HG03064 (cell line): ENCODE results near the gene ABCC1.
"Not testable (repeated sequence)": the region's sequence is repeated elsewhere in the genome, so short reads cannot be mapped to it uniquely, and the experiment has no call there.

Source experiments
- ATAC-seq: cut with Tn5 transposase; IDR thresholded peaks from one replicate; pipeline ENCODE4 v1.9.1; 2021; ENCODE audit warnings: low read depth; ENCODE audit not compliant: unreplicated experiment

The ABCC1 gene

DNA sequence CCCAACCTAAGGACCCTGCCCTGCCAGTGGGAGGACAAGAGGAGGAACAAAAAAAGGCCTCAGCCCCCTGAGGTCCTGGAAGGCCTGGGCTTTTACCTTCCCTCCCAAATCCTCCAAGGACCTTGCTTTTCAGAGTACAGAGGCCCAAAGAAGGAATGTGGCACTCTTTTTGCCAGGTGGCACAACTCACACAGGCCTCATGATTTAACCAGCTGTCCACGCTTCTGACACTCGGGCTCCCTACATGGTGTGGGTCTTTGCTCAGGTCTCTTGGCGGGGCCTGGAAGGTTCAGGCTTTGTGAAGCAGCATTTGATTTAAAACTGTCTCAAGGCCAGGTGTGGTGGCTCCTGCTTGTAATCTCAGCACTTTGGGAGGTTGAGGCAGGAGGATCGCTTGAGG, 153.3 kb downstream of the ABCC1 start:
- no peak for ATAC-seq

DNA sequence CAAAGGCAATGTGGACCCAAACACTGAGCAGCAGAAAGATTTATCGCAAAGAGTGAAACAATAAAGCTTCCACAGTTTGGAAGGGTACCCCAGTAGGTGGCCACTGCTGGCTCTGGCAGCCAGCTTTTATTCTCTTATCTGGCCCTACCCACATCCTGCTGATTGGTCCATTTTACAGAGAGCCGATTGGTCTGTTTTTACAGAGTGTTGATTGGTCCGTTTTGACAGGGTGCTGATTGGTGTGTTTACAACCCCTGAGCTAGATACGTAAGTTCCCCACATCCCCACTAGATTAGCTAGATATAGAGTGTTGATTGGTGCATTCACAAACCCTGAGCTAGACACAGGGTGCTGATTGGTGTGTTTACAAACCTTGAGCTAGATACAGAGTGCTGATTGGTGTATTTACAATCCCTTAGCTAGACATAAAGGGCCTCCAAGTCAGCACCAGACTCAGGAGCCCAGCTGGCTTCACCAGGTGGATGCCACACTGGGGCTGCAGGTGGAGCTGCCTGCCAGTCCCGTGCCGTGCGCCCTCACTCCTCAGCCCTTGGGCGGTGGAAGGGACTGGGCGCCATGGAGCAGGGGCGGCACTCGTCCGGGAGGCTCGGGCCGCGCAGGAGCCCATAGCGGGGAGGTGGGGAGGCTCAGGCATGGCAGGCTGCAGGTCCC, 154.9 kb downstream of the ABCC1 start:
- ATAC-seq = not testable (repeated sequence)

DNA sequence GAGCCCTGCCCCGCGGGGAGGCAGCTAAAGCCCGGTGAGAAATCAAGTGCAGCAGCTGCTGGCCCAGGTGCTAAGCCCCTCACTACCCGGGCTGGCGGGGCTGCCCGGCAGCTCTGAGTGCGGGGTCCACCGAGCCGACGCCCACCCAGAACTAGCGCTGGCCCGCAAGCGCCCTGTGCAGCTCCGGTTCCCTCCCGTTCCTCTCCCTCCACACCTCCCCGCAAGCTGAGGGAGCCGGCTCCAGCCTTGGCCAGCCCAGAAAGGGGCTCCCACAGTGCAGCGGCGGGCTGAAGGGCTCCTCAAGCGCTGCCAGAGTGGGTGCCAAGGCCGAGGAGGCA, 155.4 kb downstream of the ABCC1 start:
- ATAC-seq = not testable (repeated sequence)

DNA sequence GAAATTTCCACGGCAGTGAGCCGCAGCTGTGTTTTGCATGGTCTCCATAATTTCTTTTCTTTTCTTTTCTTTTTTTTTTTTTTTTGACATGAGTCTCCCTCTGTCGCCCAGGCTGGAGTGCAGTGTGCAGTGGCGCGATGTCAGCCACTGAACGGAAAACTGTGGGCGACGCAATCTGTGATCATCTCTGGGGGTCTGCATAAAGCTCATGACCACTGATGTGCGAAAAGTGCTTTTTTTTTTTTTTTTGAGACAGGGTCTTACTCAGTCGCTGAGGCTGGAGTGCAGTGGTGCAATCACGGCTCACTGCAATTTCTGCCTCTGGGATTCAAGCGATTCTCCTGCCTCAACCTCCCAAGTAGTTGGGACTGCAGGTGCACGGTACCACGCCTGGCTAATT, 156.2 kb downstream of the ABCC1 start:
- no peak for ATAC-seq

DNA sequence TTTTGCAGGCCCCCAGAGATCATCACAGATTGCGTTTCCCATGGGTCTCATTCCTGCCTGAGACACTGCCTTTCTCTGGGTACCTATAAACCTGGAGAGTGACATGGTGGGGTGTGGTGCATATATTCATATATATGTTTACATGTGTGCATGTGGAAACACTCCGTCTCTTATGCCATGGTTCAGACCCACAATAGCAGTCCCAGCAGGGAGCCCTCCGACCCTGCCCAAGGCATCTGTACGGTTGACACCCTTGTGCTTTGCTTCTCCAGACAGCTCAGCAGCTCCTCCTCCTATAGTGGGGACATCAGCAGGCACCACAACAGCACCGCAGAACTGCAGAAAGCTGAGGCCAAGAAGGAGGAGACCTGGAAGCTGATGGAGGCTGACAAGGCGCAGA, 157.1 kb downstream of the ABCC1 start:
- no peak for ATAC-seq

DNA sequence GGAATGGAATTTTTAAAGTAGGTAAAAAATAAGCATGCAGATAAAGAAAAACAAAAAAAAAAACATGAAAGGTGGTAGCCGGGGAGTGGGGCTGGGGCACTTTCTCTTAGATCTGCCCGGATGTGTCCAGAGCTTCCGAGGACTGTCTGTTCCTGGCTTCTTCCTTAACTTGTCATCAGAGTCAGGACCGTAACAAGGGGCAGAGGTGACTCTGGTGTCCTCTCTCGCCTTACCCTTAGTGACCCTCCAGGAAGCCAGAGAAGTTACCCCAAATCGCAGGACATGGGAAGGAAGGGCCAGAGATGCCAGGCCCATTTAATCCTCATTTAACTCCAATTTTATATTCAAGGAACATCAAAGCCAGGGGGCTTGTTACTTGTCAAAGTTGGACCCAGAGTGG, 158.4 kb downstream of the ABCC1 start:
- no peak for ATAC-seq

DNA sequence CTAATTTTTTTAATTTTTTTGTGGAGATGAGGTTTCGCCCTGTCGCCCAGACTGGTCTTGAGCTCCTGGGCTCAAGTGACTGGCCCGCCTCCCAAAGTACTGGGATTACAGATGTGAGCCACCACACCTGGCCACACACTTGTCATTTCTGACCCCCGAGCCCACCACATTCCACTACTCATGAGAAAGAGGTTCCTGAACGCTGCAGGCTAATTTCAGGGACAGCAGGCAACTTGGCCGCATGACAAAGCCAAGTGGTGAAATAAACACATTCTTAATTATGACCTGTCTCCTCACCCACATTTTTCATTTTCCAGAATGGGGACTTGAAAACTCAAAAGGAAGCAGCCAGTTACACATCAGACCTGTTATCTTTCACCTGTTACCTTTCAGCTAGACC, 159.3 kb downstream of the ABCC1 start:
- no peak for ATAC-seq

DNA sequence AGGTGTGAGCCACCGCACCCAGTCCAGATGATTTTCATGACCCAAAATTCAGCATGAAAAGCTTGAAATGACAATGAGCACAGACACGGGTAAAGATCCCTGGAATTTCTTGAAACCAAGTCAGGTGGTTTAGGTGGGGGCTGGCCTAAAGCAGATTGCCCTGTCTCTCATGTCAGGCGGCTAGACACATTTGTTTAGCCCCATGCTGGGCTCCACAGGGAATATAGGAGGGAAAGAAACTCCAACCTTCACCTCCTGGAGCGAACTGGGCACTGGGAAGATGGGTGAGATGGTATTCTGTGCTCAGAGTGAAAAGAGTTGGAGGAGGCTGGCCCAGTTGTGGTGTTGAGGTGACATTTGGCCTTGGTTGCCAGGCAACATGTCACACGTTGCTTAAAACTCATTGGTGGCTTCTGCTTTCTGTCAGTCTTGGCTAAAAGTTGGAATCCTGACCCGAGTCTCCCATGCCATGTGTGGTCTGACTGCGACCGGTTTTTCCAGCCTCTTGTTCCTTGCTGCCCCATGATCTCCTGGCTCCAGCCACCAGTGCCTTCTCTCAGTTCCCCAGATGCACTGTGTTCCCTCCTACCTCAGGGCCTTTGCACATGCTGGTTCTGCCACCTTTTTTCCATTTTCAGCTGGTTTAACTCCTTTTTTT, 160.2 kb downstream of the ABCC1 start:
- no peak for ATAC-seq

DNA sequence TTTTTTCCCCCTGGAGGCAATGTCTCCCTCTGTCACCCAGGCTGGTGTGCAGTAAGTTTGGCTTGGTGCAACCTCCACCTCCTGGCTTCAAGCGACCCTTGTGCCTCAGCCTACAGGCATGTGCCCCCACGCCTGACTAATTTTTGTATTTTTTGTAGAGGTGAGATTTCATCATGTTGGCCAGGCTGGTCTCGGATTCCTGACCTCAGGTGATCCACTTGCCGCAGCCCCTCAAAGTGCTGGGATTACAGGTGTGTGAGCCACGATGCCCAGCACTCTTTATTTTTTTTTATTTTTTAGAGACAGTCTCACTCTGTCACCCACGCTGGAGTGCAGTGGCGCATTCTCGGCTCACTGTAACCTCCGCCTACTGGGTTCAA, 160.7 kb downstream of the ABCC1 start:
- ATAC-seq = no peak

DNA sequence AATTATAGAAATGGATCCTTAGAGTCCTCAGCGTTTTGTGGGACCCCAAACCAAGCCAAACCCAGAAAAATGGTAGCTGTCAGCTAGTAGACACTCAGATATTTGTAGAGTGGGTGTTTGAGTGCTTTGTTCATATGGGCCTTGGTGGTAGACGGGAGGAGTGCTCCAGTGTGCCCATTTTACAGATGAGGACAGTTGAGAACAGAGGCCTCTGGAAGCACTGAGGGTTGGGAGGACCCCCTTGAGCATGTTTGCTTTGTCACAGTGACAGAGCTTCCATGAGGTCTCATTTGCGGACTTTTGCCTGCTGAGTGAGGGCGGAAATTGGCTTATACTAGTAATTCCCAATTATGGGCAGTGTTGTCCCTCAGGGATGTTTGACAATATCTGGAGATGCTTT, 162.2 kb downstream of the ABCC1 start:
- ATAC-seq = no peak

DNA sequence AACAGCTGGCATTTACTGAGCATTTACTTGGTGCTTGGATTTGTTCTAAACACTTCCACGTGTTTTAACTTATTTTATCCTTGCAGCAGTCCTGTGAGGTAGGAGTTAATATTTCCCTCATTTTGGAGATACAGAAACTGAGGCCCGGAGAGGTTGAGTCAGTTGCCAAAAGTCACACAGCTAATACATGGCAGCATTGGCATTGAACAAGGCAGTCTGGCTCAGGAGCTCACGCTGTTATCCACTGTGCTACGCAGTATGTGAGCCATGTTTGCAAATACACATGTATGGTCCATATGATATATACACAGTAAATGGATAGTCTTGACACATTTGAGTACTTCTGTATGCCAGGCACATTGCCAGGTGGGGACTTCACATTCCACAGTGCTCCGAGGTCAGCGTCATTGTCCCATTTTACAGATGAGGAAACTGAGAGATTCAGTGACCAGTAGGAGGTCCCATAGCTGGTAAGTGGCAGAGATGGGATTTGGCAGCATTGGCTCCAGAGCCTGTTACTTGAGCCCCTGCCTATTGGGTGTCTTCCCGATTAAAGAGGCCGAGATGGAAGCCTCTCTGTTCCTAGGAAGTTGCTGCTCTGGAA, 163.1 kb downstream of the ABCC1 start:
- ATAC-seq = no peak

DNA sequence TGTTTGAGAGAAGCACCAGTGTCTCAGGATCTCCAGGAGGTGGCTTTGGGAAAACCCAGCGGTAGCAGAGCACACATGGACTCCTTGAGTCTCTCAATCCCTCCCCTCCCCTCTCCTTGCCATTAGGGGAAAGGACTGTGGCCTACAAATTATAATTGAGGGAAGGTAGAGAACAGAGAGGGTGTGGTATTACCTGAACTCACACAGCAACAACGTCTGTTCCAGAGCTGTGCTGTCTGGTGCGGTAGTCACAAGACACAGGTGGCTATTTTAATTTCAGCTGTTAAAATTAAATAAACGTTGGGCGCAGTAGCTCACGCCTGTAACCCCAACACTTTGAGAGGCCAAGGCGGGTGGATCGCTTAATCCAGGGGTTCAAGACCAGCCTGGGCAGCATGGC, 163.7 kb downstream of the ABCC1 start:
- no peak for ATAC-seq

DNA sequence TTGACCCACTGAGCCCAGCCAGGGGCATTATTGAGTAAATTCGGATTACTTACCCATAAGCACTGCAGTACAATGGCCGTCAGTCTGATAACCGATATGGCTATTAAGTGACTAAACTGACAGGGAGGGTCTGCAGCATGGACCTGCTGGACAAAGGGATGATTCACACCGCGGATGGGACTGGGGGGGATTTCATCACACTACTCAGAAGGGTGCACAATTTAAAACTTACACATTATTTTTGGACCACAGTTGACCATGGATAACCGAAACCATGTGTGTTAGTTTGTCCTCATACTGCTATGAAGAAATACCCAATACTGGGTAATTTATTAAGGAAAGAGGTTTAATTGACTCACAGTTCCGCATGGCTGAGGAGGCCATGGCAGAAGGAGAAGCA, 167.4 kb downstream of the ABCC1 start:
- no peak for ATAC-seq

DNA sequence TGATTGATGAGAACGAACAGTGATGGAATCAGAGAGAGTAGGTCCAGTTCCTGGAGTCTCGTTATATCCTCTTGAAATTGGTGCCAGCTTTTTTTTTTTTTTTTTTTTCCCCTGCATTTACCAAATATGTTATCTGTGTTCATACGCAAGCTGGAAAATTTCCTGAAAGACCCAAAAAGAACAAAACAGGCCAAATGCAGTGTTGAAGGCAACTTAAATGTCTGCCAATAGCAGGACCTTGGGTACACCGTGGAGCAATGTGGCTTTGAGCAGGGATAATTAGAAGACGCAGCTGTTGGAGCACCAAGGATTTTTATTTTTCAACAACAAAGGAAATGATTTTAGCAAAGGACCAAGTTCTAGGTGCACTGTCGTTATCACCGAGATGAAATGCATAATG, 168.9 kb downstream of the ABCC1 start:
- no peak for ATAC-seq

DNA sequence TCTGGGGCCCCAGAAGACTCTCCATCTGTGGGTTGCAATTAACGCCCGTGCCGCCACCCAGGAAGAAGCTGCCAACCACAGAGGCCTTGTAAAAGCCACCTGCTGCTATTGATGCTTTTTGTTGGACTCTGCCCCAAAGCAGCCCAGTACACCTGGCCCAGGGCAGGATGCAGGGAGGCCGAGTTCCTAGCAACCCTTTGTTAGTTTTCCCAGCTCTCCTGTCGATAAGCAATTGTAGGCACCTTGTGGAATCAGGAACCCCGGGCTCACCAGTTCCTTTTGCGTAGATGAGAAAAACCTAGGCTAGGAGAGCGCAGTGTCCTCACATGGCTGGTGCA, 170.6 kb downstream of the ABCC1 start:
- no peak for ATAC-seq

DNA sequence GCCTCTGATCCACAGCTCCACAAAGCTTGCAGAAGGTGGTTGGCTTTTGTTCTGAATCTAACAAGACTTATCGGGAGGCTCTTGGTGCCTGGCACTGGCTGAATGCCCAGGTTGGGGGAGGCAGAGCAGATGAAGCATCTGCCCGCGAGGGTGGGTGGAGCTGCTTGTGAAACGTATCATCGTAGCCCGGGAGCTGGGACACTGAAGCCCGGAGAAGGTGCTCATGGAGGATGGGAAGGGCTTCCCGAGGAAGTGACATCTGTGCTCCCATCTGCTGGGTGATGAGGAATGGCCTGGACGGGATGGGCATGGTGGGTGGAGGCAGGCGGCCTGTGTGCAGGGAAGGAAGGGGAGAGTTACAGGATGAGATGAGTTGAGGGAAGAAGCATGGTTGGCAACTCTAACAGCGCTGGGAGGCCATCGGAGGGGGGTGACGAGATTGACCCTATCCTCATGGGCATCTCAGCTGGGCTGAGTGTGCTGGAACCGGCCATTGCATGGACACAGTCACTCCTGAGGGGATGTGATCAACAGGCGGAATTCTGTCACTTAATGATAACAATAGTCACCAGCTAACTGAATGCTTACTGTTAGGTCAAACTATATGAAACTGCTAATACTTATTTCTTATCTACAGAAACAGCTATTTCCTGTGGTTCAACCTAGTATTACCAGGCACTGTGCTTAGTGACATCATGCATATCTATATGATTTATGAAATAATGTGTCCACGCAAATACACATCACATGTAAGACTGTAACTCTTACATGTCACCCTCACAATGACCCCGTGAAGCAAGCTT, 171.2 kb downstream of the ABCC1 start:
- no peak for ATAC-seq

DNA sequence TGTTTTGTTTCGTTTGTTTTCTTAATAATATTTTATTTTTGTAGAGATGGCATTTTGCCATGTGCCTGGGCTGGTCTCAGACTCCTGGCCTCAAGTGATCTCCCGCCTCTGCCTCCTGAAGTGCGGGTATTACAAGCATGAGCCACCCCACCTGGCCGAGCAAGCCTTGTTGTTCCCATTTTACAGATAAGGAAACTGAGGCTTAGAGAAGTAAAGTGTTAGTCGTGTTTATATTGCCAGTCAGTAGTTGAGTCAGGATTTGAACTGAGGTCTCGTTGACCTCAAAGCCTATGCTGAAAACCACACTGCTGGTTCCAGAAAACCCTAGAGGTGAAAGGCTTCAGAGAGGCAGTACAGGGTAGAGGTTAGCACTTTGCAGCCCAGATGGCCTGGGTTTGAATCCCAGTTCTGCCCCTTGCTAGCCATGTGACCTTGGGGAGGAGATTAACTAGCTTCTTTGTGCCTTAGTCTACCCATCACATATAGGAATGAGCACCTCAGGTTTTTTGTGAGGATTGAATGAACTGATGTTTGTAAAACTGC, 171.8 kb downstream of the ABCC1 start:
- ATAC-seq = no peak

DNA sequence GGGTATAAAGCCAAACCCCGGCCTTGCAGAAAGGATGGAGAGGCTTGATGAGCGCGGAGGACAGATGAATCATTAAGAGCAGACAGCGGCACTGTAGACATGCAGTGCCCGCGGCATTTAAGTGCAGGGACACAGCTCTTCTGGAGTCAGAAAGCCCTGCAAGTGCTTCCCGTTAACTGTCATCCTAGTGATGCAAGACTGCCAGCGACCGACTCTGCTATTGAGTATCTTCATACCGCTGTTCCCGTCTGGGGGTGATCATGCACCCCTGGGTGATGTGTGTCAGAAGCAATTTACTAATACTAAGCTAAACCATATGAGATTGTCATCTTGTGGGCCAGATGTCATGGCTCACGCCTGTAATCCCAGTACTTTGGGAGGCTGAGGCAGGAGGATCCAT, 172.8 kb downstream of the ABCC1 start:
- ATAC-seq = no peak

DNA sequence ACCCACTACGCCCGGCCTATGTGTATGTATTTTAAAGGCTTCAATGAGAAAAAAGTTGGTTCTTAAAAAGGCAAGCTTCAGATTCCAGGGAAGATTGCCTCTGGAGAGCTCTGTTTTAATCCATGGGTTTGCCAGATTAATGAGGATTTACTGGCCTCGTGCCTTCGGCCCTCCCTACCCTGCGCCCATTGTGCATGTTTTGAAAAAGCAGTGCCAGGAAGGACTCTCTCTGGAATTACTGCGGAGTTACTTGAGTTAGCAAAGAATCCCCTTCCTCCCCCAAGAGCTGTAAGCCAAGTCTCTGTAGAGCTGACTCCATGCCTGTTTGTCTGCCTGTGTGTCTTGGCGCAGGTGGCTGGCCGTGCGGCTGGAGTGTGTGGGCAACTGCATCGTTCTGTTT, 175.0 kb downstream of the ABCC1 start:
- no peak for ATAC-seq

DNA sequence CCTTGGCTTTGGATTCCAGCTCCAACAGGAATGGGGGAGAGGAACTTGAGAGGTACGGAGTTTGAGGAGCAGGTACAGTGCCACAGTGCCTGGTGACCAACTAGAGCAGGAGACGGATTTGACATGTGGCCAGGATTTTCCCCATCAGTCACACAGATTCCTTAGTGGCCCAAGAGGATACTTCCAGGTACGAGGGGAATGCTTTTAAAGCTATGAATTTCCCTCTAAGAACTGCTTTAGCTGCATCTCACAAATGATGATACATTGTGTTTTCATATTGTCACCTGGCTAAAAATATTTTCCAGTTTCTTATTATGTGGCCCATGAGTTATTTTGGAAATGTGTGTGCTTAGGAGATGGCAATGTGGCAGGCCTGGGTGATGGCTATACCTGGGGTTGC, 175.6 kb downstream of the ABCC1 start:
- ATAC-seq = no peak

DNA sequence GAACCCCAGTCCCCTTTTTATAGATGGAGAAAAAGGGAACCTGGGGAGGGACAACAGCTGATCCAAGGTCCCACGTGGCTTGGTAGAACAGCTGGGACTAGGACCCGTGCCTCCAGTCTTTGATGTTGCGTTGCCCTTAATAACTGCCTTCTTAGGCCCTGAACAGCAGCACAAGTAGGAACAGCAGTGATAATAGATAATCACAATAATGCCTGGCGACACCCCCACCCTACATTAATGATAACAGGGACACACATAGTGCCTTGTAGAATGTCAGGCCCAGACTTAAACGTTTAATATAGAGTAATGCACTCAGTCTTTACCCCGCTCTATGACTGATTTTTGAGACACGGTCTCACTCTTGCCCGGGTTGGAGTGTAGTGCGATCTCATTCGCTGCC, 177.5 kb downstream of the ABCC1 start:
- no peak for ATAC-seq
